H1 (cell line): ENCODE measurements around the gene EPHA6. TPM values are rescaled to one million over a fixed set of nuclear protein-coding genes. Genes with fewer than 3 reads are reported as not detected.

ENCODE experiments used
- CTCF ChIA-PET: fragments of 300-600 bp; sonication (Branson Sonifier 250); formaldehyde crosslinking; loops from one replicate; lab custom pipeline; 2021; ENCODE audit not compliant: partially characterized antibody; lab: Charles Lee
- POLR2A ChIA-PET: fragments of 300-600 bp; sonication (Branson Sonifier 250); formaldehyde crosslinking; loops from one replicate; lab custom pipeline; 2021; ENCODE audit warnings: inconsistent platforms; ENCODE audit not compliant: partially characterized antibody; lab: Charles Lee
- DNase-seq, 2 experiments: peaks; one replicate each; pipeline versions ENCODE4 v3.0.0 to v3.0.0-alpha.2; 2010 to 2022; ENCODE audit warnings: low spot score in 2 of 2, low read depth in 1 of 2, mixed read lengths in 1 of 2
- FAIRE-seq: peaks from 2 replicates; lab custom pipeline; 2011; peaks lifted over from hg19 to GRCh38; lab: Jason Lieb, UNC
- H2AFZ ChIP-seq: 2 replicates; pipeline ENCODE4 v1.8.1; 2012; ENCODE audit warnings: low read length, inconsistent platforms
- H2AK5ac ChIP-seq: 2 replicates; pipeline ENCODE4 v1.6.1; 2013; ENCODE audit warnings: low read depth, low read length
- H2BK120ac ChIP-seq: replicated peaks from 2 replicates; pipeline ENCODE3; 2013; ENCODE audit warnings: low read depth, low read length, inconsistent platforms
- H2BK12ac ChIP-seq: 2 replicates; pipeline ENCODE4 v1.6.1; 2013; ENCODE audit warnings: low read depth, low read length
- H2BK15ac ChIP-seq: 2 replicates; pipeline ENCODE4 v1.6.1; 2013; ENCODE audit warnings: low read length
- H2BK20ac ChIP-seq: 2 replicates; pipeline ENCODE4 v1.6.1; 2013; ENCODE audit warnings: low read length
- H2BK5ac ChIP-seq: 2 replicates; pipeline ENCODE4 v1.6.1; 2013; ENCODE audit warnings: low read depth, low read length
- H3K14ac ChIP-seq: 2 replicates; pipeline ENCODE4 v1.6.1; 2013; ENCODE audit warnings: inconsistent platforms; ENCODE audit not compliant: insufficient read length
- H3K18ac ChIP-seq: 2 replicates; pipeline ENCODE4 v1.6.1; 2013; ENCODE audit warnings: low read length; ENCODE audit errors: extremely low read depth
- H3K23ac ChIP-seq: 2 replicates; pipeline ENCODE4 v1.6.1; 2013; ENCODE audit warnings: inconsistent platforms; ENCODE audit not compliant: insufficient read length
- H3K23me2 ChIP-seq: 2 replicates; pipeline ENCODE4 v1.6.1; 2013; ENCODE audit warnings: low read depth, low read length
- H3K27ac ChIP-seq: 2 replicates; pipeline ENCODE4 v1.6.1; 2011; ENCODE audit warnings: low read depth, low read length, inconsistent platforms
- H3K27me3 ChIP-seq, 4 experiments: replicated peaks in 1 of 4; 1 replicate in 1 of 4; 2 replicates in 3 of 4; pipeline versions ENCODE4 v1.6.1 to v1.8.1; 2011 to 2013; ENCODE audit warnings: low read length in 3 of 4, mild to moderate bottlenecking in 3 of 4, inconsistent platforms in 2 of 4, mixed read lengths in 2 of 4, moderate library complexity in 1 of 4; ENCODE audit not compliant: control insufficient read depth in 3 of 4, insufficient read depth in 3 of 4; ENCODE audit errors: extremely low read depth in 1 of 4
- H3K36me3 ChIP-seq, 4 experiments: 2 replicates each; pipeline versions ENCODE4 v1.6.1 to v1.8.1; 2011 to 2013; ENCODE audit warnings: mild to moderate bottlenecking in 4 of 4, low read length in 3 of 4, moderate library complexity in 2 of 4, control low read depth in 1 of 4, inconsistent platforms in 1 of 4; ENCODE audit not compliant: insufficient read depth in 4 of 4, control insufficient read depth in 2 of 4
- H3K4ac ChIP-seq: replicated peaks from 2 replicates; pipeline ENCODE3; 2013; ENCODE audit warnings: low read length, low read depth, mixed read lengths, inconsistent platforms; ENCODE audit not compliant: insufficient read length
- H3K4me1 ChIP-seq, 4 experiments: replicated peaks in 1 of 4; 1 replicate in 1 of 4; 2 replicates in 3 of 4; pipeline versions ENCODE4 v1.6.1 to v1.8.1; 2011 to 2013; ENCODE audit warnings: low read length in 3 of 4, inconsistent platforms in 2 of 4, mixed read lengths in 1 of 4; ENCODE audit not compliant: insufficient read depth in 4 of 4, control insufficient read depth in 3 of 4
- H3K4me2 ChIP-seq, 2 experiments: 2 replicates each; pipeline versions ENCODE4 v1.6.1 to v1.8.1; 2011 to 2013; ENCODE audit warnings: low read depth in 2 of 2, low read length in 2 of 2, control low read depth in 1 of 2, inconsistent platforms in 1 of 2, mild to moderate bottlenecking in 1 of 2; ENCODE audit not compliant: insufficient read depth in 1 of 2
- H3K4me3 ChIP-seq, 4 experiments: fragments of 200-600, 300-600 bp in 1 of 4; sonication (generic), shearing (Covaris generic), sonication (Bioruptor Twin) in 1 of 4; 2 replicates each; pipeline versions ENCODE4 v1.5.1 to v1.8.1; 2011 to 2016; ENCODE audit warnings: low read length in 4 of 4, low read depth in 3 of 4, control low read depth in 2 of 4, inconsistent platforms in 2 of 4, mild to moderate bottlenecking in 2 of 4, mixed read lengths in 1 of 4, moderate library complexity in 1 of 4; ENCODE audit not compliant: insufficient read depth in 2 of 4; ENCODE audit errors: extremely low read depth in 1 of 4
- H3K56ac ChIP-seq: replicated peaks from 2 replicates; pipeline ENCODE3; 2013; ENCODE audit warnings: low read depth, mild to moderate bottlenecking, mixed read lengths, low read length, inconsistent platforms; ENCODE audit not compliant: insufficient read length
- H3K79me1 ChIP-seq: 2 replicates; pipeline ENCODE4 v1.6.1; 2013; ENCODE audit warnings: low read depth, low read length, control low read depth
- H3K79me2 ChIP-seq, 2 experiments: 2 replicates each; pipeline versions ENCODE4 v1.6.1 to v1.8.1; 2012 to 2013; ENCODE audit warnings: low read length in 2 of 2, mild to moderate bottlenecking in 2 of 2, inconsistent platforms in 1 of 2; ENCODE audit not compliant: insufficient read depth in 2 of 2, control insufficient read depth in 1 of 2
- H3K9ac ChIP-seq, 4 experiments: replicated peaks in 1 of 4; 1 replicate in 1 of 4; 2 replicates in 3 of 4; pipeline versions ENCODE4 v1.6.1 to v1.8.1; 2011 to 2013; ENCODE audit warnings: low read depth in 3 of 4, low read length in 3 of 4, control low read depth in 2 of 4, mild to moderate bottlenecking in 2 of 4, moderate library complexity in 2 of 4, inconsistent platforms in 1 of 4; ENCODE audit errors: extremely low read depth in 1 of 4
- H3K9me3 ChIP-seq, 2 experiments: 2 replicates each; pipeline versions ENCODE4 v1.6.1 to v1.8.1; 2012 to 2013; ENCODE audit warnings: mild to moderate bottlenecking in 2 of 2, moderate library complexity in 2 of 2, control low read depth in 1 of 2, inconsistent platforms in 1 of 2, low read depth in 1 of 2, low read length in 1 of 2, mixed read lengths in 1 of 2; ENCODE audit not compliant: insufficient read depth in 2 of 2
- H4K20me1 ChIP-seq, 2 experiments: replicated peaks in 1 of 2; 2 replicates each; pipeline versions ENCODE3 to v1.8.1; 2011 to 2013; ENCODE audit warnings: inconsistent platforms in 2 of 2, low read length in 2 of 2, mild to moderate bottlenecking in 1 of 2; ENCODE audit not compliant: insufficient read depth in 2 of 2, control insufficient read depth in 1 of 2
- H4K5ac ChIP-seq: 2 replicates; pipeline ENCODE4 v1.6.1; 2013; ENCODE audit warnings: low read length, low read depth, mixed read lengths, inconsistent platforms; ENCODE audit not compliant: insufficient read length
- H4K8ac ChIP-seq: 2 replicates; pipeline ENCODE4 v1.8.0; 2013; ENCODE audit warnings: mild to moderate bottlenecking, moderate library complexity, low read length, inconsistent platforms; ENCODE audit not compliant: insufficient read depth; ENCODE audit errors: extremely low read depth
- H4K91ac ChIP-seq: replicated peaks from 2 replicates; pipeline ENCODE3; 2013; ENCODE audit warnings: low read length, mixed read lengths, inconsistent platforms; ENCODE audit not compliant: insufficient read length
- ASH2L ChIP-seq: fragments of 200-600, 300-600 bp; sonication (generic); IDR thresholded peaks from one replicate; pipeline ENCODE4 v1.7.1; 2017; ENCODE audit warnings: low read length
- BCL11A ChIP-seq, 2 experiments: IDR thresholded peaks; one replicate each; pipeline ENCODE4 v1.6.1; 2011; ENCODE audit warnings: low read depth in 2 of 2, low read length in 2 of 2, mild to moderate bottlenecking in 2 of 2
- BRCA1 ChIP-seq: IDR thresholded peaks from 2 replicates; pipeline ENCODE4 v1.6.1; 2012; ENCODE audit warnings: low read depth, low read length, improper control_type of control experiment
- CBX5 ChIP-seq: fragments of 300-800, 300-1000 bp; sonication (generic); IDR thresholded peaks from 2 replicates; pipeline ENCODE4 v1.7.1; 2016; ENCODE audit warnings: antibody characterized with exemption, low read length, low read depth
- CHD2 ChIP-seq: IDR thresholded peaks from 2 replicates; pipeline ENCODE4 v1.6.1; 2012; ENCODE audit warnings: low read length, improper control_type of control experiment
- CTBP2 ChIP-seq: IDR thresholded peaks from 2 replicates; pipeline ENCODE4 v1.7.0; 2011; ENCODE audit warnings: borderline replicate concordance, mild to moderate bottlenecking, moderate library complexity, mixed read lengths, low read length; ENCODE audit not compliant: insufficient read depth, insufficient read length
- EGR1 ChIP-seq: IDR thresholded peaks from 2 replicates; pipeline ENCODE4 v1.6.1; 2011; ENCODE audit warnings: low read depth, low read length, borderline replicate concordance
- FOSL1 ChIP-seq: IDR thresholded peaks from 2 replicates; pipeline ENCODE4 v1.6.1; 2011; ENCODE audit warnings: mild to moderate bottlenecking, low read depth, low read length, moderate library complexity; ENCODE audit not compliant: insufficient read depth
- GABPA ChIP-seq: IDR thresholded peaks from 2 replicates; pipeline ENCODE4 v1.6.1; 2011; ENCODE audit warnings: mild to moderate bottlenecking, low read length, moderate library complexity, borderline replicate concordance; ENCODE audit not compliant: insufficient read depth
- HDAC6 ChIP-seq: IDR thresholded peaks from one replicate; pipeline ENCODE4 v1.7.1; 2012; ENCODE audit warnings: low read depth, mild to moderate bottlenecking, inconsistent platforms, low read length, moderate library complexity
- KDM5A ChIP-seq: fragments of 200-600 bp; IDR thresholded peaks from 2 replicates; pipeline ENCODE4 v1.7.1; 2012; ENCODE audit warnings: mild to moderate bottlenecking, low read length, inconsistent platforms, mixed read lengths
- POLR2AphosphoS5 ChIP-seq: IDR thresholded peaks from 2 replicates; pipeline ENCODE4 v1.6.1; 2011; ENCODE audit warnings: low read depth, low read length
- RBBP5 ChIP-seq: IDR thresholded peaks from 2 replicates; pipeline ENCODE4 v1.7.1; 2012; ENCODE audit warnings: low read depth, mild to moderate bottlenecking, inconsistent platforms, low read length, moderate library complexity, borderline replicate concordance
- RXRA ChIP-seq: IDR thresholded peaks from 2 replicates; pipeline ENCODE4 v1.6.1; 2011; ENCODE audit warnings: low read depth, mild to moderate bottlenecking, low read length, moderate library complexity; ENCODE audit not compliant: insufficient read depth
- SIRT6 ChIP-seq: IDR thresholded peaks from one replicate; pipeline ENCODE4 v1.7.1; 2012; ENCODE audit warnings: low read length, inconsistent platforms
- SIX5 ChIP-seq: IDR thresholded peaks from 2 replicates; pipeline ENCODE4 v1.6.1; 2011; ENCODE audit warnings: mild to moderate bottlenecking, low read depth, low read length
- TBP ChIP-seq: IDR thresholded peaks from 2 replicates; pipeline ENCODE4 v1.6.1; 2011; ENCODE audit warnings: low read depth, low read length, improper control_type of control experiment
- YY1 ChIP-seq: IDR thresholded peaks from 2 replicates; pipeline ENCODE4 v1.6.1; 2011; ENCODE audit warnings: low read depth, mild to moderate bottlenecking, low read length
- polyA plus RNA-seq, 7 experiments: library from polyadenylated mRNA; depleted of rRNA in 3 of 7; stranded (reverse) in 5 of 7; unstranded in 2 of 7; fragments of >200 nt in 5 of 7; fragments of 200-250 nt in 2 of 7; gene quantifications; 1 replicate in 5 of 7; 2 replicates in 1 of 7; 4 replicates in 1 of 7; pipeline versions ENCODE4 v1.2.1 to v1.2.3, GENCODE V29; 2011 to 2013; ENCODE audit warnings: missing spikeins in 2 of 7, mixed read lengths in 2 of 7
- total RNA-seq: library from RNA; stranded (reverse); fragmentation: NEBNext Ultra II Directional; extraction: Animal tissue kit (Norgen Biotek cat#: 25700); gene quantifications from 2 replicates; pipeline ENCODE4 v1.2.1, GENCODE V29; 2021

The EPHA6 gene
- total and polyA plus RNA-seq, 2 of the 8 experiments (the other 6 are each of a cell fraction or from before 2014, with no cell fraction given), result 0.83 to 3.2 TPM

DNA sequence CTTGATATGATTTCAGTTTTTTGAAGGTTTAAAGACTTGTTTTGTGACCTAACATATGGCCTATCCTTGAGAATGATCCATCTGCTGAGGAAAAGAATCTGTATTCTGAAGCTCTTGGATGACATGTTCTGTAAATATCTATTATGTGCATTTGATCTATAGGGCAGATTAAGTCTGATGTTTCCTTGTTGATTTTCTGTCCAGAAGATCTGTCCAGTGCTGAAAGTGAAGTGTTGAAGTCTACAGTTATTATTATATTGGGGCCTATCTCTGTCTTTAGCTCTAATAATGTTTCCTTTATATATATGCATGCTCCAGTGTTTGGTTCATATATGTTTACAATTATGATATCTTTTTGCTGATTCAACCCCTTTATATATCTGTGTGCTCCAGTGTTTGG lies 362.8 kb downstream of the EPHA6 start:
- Histone ChIP-seq H3K79me2 (no peaks in the 10 kb centered on the region), H3K4me1 (no peaks in the 10 kb centered on the region), H2AK5ac (no peak overlapping the region), H4K8ac (no peak overlapping the region), H3K56ac (no peak overlapping the region), H2BK12ac (no peak overlapping the region), H2BK15ac (no peak overlapping the region), H3K27me3 (no peaks in the 10 kb centered on the region), H4K91ac (no peak overlapping the region), H3K4me2 (no peak overlapping the region), H2BK120ac (no peak overlapping the region), H3K9me3 (no peaks in the 10 kb centered on the region), H4K5ac (no peak overlapping the region), H3K27ac (no peak overlapping the region), H3K14ac (no peak overlapping the region), H3K36me3 (no peaks in the 10 kb centered on the region), H3K23ac (no peak overlapping the region), H3K79me1 (no peaks in the 10 kb centered on the region), H2BK5ac (no peak overlapping the region), H2BK20ac (no peak overlapping the region), H3K4ac (no peak overlapping the region), H2AFZ (no peak overlapping the region), H3K18ac (no peak overlapping the region), H3K4me3 (no peak overlapping the region), H4K20me1 (no peaks in the 10 kb centered on the region), H3K23me2 (no peaks in the 10 kb centered on the region), H3K9ac (no peak overlapping the region)
- ChIA-PET CTCF (interaction anchor here (1.0 kb wide), 1 partner anchor 39 kb away, joined by 3 read pairs; no protein-coding TSS in a partner anchor), POLR2A (no interaction called here)
- FAIRE-seq (no peak), DNase-seq (no peak)
- no peak for TF ChIP-seq TBP
- TF ChIP-seq CTBP2, result no peak
- TF ChIP-seq HDAC6, result no peak
- TF ChIP-seq RXRA, result no peak
- no peak for TF ChIP-seq SIRT6
- TF ChIP-seq YY1, result no peak
- TF ChIP-seq EGR1, result no peak
- no peak for TF ChIP-seq SIX5
- no peak for TF ChIP-seq CBX5
- no peak for TF ChIP-seq ASH2L
- TF ChIP-seq BCL11A (IDR thresholded peaks at IDR 0.05; ENCODE audit: low read depth in 2 of 2, low read length in 2 of 2), result no peak
- TF ChIP-seq GABPA, result no peak
- no peak for TF ChIP-seq CHD2
- no peak for TF ChIP-seq KDM5A
- no peak for TF ChIP-seq RBBP5
- TF ChIP-seq FOSL1, result no peak
- no peak for TF ChIP-seq BRCA1
- no peak for TF ChIP-seq POLR2AphosphoS5
